GM19372 (cell line): Measurements from ENCODE around the gene COL2A1.

Experiments
- ATAC-seq: cut with Tn5 transposase; IDR thresholded peaks from one replicate; pipeline ENCODE4 v1.9.1; 2021; ENCODE audit warnings: mild to moderate bottlenecking, low read depth, moderate library complexity; ENCODE audit not compliant: unreplicated experiment

COL2A1 gene

DNA sequence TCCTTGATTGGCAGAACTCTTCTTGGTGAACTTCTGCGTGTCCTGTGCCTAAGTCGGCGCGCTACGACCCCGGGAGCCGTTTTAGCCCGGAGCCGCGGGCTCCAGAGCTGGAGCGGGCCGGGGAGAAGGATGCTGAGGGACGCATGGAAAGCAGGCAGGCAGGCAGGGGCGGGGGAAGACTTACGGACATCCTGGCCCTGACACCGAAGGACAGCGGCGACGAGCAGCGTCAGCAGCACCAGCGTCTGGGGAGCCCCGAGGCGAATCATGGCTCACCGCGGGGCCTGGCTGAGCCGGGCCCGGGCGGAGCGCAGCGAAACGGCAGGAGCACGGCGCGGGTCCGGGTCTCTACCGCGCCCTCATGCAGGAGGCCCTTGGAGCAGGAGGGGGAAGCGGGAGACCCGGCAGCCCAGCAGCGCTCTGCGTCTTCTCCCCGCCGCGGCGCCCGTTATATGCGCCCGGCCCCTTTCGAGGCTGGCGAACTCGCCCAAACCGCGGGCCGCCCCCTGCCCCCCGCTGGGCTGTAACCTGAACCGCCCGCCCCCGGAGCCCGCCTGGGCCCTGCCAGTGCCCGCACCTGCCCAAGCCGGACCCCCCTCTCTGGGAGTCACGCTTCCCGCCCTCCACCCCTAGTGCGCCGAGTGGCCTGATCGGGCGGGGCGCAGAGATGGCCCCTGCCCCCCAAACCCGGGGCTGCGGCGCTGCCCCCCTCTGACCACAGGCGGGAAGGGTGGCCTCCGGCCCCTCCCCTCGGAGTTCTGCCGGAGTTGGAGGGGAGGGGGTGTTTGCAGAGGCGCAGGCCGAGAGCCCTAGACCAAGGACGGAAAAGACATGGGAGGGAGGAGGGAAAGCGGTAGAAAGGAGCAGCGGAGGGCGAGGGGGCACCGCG is at the start of gene COL2A1:
TSS of gene COL2A1 (minus strand) at position 424 of the 889 bp plus-strand sequence. CDS start at position 269, 155 bp downstream.
- ATAC-seq: no peak

DNA sequence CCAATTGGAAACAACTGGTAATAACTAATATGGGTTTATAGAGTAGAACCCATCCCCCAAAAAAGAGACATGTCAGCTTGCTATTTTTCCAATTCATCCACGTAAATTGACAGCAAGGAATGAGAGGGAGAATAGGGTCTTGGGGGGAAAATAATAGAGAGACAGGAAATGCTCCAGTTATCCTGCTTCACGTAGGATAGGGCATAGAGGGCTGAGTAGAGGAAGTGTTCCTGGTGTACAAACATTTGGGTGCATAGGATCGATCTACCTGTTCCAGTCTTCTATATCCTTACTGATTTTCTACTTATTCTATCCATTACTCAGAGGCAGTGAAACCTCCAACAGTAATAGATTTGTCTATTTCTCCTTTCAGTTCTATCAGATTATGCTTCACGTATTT is 49.6 kb upstream of the COL2A1 start:
- no peak for ATAC-seq

DNA sequence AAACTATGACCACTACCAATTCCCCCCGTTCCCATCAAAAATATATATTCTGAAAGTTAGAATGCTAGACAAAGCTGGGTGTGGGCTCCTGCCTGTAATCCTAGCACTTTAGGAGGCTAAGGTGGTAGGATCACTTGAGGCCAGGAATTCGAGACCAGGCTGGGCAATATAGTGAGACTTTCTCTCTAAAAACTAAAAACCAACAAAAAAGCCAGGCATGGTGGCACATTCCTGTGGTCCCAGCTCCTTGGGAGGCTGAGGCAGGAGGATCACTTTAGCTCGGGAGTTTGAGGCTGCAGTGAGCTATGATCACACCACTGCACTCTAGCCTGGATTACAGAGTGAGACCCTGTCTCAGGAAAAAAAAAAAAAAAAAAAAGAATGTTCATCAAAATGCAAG is 48.8 kb upstream of the COL2A1 start:
- ATAC-seq: no peak

- ATAC-seq: no peak
These were observed 47.4 kb upstream of the COL2A1 start for GRCh38 chr12:48051681-48052080.

DNA sequence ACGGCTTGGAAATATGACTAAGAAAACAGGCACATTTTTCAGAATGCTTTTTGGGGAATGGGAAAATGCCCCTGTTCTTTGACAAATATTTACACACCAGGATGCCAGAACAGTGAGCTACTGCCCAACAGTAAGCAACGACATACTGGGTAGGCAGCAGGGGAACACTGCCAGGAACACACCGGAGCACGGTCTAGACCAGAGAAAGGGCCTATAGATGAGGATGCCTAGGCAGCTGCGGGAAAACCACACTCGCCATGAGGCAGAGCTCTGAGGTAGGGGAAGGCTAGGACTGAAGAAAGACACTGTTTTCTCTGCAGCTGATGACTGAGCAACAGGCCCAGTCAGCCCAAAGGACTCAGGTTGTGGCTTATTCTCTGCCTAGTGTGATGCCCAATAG is 45.9 kb upstream of the COL2A1 start:
- ATAC-seq: no peak

GRCh38 chr12:48045965-48046518 is 41.8 kb upstream of the COL2A1 start:
- no peak for ATAC-seq

DNA sequence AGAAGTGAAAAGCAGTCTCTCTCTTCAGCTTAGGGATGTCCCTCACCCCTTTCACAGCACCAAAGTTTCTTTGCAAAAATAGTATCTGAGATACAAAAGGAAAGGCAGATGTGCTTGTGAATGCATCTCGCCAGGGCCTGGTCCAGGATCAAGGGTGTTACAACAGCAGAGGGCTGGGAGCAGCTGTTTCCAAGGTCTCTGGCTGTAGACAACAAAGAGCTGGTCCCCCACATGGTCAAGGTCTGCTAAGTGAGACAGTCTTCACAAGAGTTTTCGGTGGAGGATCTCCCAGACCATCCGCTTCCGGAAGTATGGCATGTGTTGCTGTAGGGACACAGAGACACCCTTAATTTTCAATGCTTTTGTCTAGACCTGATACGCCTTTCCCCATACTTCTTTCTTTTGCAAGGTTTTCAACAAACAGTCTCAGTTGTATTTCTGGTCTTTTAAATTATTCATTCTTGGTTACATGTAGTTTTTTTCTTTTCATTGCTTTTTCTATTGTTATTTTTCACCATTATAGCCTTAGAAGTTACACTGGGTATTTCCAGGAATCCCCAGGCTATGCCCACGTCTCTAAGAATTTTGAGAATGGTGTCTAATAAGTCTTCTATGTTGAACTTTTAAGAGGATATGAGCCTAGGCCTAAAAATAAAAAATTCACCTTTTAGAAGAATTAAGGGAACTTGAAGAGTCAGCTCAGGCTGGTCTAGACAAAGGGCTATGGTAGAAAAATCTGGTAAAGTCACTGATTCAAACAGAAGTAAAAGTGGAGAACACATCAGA is 41.0 kb upstream of the COL2A1 start:
- no peak for ATAC-seq

DNA sequence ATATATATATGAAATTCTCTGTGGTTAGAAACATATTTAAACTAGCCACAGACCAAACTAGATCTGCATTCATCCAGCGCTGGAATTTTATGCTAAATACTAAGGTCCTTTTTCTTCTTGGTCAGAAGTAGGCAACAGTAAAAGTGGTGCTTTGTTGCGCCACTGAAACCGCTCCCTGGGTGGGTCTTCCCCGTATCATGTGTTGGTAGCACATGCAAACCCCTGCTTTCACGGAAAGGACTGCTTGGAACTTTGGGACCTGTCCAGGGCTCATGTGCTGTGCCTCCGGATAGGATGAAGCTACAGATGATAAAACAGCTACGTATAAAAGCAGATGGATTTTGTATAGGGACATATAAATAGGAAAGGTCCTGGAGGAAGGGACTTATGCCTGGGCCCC is 40.1 kb upstream of the COL2A1 start:
- no peak for ATAC-seq

DNA sequence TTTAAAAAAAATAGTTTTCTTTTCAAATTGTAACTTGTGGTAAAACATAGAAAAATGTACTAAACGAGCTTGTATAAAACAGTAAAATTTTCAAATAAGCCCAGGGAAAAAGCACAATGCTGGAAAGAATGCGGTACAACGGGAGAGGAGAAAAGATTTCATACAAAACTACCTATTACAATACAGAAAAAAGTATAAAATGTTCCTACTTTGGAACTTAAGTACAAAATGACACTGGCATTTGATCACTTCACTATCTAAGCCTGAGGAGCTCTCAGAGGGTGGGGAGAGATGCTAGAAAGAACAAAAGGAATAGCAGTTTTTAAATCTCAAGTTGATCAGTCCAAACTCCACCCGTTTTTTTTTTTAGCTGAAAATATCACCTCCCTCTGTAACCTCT is 39.5 kb upstream of the COL2A1 start:
- no peak for ATAC-seq

DNA sequence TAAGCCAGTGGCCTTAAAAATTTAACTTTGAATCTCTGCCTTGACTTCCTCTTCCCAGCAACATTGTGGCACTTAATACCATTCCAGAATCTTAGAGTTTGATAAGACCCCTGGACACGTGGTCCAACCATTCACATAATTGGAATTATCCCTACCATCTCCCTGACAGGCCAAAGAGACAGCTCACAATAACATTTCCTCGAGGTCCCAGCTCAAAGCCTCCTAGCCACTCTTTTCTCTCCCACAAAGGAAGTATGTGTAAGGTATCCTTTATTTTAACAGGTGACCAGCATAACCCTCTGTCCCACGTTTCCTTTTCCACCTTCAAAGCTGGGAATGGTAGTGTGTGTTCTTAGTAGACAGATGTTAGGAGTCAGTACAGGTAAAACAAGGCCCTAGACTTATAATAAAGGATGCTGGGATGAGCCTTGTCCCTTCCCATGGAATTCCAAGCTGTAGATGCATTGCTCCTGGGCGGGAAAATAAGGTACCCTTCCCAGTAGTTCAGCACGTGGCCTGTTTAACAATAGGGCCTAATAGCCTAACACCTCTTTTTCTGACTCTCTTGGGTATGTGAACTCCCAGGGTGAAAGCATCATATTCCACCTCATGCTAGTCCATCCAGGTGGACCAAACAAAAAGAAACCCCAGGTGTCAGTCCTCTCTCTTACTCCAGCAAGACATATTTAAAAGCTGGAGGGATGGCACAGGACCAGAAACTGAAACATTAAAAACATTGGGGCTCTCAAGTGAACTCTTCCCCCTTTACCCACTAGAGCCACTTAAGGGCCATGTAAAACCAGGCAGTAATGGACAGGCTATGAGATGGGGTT is 37.5 kb upstream of the COL2A1 start:
- no peak for ATAC-seq

DNA sequence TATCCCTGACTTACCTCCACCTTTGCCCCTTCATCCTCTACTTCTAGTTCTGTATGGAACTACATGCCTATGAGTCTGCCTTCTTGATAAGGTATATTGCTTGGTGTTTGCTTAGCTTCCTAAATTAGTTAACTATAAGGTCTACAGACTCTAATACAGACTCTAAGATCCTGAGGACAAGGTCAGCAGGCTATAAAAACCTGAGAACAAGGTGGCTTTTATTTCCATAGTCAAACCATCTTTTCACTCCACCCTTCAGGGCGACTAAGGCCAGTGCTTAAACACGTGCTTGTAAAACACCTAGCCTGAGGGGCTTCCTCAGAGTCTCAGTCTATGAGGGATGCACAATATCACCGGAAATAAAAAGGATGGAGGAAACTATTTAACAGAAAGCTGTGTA is 36.1 kb upstream of the COL2A1 start:
- ATAC-seq: no peak

DNA sequence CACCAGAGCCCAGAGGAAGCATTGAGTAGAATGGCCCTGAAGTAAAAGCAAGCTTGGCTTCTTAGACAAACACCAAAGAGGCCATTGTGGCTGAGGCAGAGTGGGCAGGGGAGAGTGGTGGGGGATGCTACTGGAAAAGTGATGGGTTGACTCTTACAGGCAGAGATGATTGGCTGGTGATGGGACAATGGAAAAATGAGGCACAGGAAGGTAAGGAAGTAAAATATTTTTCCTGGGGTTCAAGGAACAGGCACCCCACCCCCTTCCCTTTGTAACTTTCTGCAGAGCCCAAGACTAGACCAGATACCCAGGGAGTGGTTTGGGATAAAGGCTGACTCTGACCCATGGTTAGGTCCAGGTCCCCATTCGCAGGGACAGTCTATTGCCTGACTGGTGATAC is 34.9 kb upstream of the COL2A1 start:
- no peak for ATAC-seq

DNA sequence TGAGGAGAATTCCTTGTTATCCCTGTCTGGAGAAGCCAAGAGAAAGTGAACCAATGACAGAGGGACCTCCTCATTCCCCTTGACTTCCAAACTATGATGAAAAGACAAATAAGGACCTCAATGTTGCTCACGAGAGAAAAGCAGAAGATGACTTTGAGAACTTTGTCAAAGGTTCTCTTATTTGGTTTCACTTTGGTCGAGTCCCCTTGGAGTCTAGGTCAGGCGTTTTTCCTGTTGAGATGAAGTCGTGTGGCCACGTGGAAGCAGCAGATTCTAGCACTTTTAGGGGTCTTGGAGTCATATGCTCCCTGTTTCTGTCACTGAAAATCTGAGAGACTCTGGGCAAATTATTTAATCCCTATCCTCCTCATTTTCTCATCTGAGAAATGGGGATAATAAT is 33.8 kb upstream of the COL2A1 start:
- no peak for ATAC-seq

- no peak for ATAC-seq
These were observed 33.1 kb upstream of the COL2A1 start for GRCh38 chr12:48037267-48037915.

DNA sequence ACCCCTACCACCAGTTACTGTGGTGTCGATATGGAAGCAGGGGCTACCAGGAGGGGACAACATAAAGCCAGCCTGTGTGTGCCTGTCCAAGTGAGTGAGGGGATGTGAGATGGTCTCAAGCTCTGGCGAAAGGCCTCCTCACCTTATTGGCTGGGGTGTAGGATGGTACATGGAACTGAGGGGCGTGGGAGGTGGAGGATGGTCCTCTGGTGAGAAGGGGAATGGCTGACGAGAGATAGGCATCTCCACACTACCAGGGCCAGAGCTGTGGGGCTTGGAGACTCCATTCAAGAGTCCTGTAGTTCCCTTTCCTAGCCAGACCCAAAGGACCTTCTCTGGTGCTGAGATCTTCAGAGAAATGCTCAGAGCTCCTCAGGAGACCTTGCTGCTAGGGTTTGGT is 32.5 kb upstream of the COL2A1 start:
- ATAC-seq: no peak

DNA sequence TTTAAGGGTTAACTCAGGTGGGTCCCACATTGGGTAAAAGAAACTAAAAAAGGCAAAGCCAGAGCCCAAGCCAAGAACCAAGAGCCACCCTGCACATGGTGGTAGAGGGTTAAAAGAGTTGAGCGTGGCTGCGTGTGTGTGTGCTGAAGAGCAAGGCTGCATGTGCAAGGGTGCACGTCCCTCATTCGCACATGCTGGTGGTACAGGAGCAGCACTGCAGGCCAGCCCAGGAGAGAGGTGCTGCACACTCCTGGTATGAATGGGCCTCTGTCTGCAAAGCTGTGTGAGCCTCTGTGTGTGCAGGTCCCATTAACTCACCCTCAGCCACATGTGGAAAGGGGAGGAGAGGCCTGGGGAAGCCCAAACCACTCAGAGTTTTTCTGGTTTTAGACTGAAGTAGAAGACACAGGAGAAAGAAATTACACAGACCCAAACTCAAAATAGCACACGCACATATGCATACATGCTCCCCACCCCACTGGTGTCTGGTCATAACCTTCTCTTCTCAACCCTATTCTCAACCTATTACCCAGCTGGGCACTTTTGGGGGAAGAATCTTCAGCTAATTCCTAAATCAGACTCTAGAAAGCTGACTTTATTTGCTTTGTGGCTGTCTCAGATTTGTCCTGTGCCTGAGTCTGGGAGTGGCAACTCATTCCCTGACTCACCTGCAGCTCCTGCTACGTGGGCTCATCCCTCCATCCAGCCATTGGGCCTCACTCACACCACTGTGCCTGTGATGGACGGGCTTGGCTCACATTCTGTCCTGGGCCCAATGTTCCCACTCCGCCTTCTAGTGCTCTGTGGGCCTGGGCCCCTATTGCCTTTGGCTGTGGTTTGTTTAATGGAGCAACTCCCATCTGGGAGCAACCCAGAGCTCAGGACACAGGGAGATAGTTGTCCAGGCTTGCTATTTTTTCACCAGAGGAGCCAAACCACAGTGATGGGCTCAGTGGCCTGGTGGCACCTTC is 30.8 kb upstream of the COL2A1 start:
- no peak for ATAC-seq

DNA sequence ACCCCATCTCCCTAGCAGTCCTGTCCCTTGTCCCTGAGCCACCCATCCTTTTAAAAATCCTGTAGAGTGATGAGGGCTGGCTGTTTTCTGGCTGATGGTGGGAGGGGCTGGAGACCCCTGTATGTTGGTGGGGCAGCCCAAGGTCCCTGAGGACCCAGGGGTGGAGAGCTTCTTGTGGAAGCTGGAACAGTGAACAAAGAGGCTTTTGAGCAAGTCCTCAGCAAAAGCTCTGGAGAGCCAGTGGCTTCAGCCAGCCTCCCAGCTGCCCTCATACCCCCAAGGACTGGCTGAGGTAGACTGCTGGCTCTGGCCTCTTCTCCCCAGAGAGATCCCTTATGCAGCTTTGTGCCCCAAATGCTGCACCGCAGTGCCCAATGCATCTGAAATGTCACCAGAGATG is 29.2 kb upstream of the COL2A1 start:
- no peak for ATAC-seq

DNA sequence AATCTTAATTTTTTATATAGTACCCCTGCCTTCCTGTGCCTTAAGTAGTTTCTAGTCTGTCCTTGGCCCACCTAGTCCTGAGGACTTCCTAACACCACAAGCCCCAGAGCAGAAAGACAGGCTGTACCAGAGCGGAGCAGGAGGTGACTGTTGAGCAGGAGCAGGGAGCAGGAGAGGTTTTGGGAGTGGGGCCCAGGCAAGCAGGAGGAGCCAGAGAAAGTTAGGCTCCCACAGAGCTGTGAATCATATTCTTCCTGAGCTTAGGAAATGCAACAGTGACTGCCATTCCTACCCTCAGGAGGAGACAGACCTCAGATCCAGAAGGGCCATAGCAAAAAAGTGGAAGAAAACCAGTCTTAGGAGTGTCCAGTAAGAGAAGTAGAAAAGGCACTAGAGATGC is 28.3 kb upstream of the COL2A1 start:
- no peak for ATAC-seq
